GM18519 (cell line): Measurements from ENCODE around the gene ARID1B.

ENCODE experiments used
- ATAC-seq: cut with Tn5 transposase; IDR thresholded peaks from one replicate; pipeline ENCODE4 v1.9.1; 2021; ENCODE audit warnings: mild to moderate bottlenecking, moderate library complexity; ENCODE audit not compliant: unreplicated experiment, low FRiP score

Gene ARID1B

GRCh38 chr6:157012355-157012754 is 235.2 kb downstream of the ARID1B start:
- ATAC-seq, result no peak

DNA sequence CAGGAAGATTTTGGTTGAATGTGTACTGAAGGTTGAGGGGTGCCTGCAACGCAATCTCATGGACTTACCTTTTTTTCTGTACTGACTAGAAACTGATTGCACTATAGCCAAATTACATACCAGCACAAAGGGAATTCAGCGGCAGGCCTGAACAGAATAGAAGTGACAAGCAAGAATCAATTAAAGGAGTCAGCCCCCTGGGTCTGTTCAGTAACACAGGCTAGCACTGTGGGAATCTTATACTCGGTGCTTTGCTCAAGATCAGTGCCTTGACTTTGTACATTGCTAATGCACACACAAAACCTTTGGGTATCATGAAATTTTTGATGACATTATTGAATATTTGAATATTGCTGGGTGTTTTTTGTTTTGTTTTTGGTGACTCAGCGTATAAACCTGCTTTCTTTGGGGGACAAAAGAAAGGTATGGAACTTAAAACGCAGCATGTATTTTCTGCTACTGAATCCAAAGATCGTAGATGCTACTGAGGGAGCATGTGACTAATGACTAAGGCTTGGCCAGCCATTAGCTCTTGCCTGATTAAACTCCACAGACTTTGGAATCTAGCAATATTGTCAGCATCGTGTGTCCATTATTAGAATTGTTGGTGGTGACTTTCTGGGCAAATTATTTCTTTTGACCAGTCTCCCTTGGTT is 236.6 kb downstream of the ARID1B start:
- ATAC-seq, result no peak

DNA sequence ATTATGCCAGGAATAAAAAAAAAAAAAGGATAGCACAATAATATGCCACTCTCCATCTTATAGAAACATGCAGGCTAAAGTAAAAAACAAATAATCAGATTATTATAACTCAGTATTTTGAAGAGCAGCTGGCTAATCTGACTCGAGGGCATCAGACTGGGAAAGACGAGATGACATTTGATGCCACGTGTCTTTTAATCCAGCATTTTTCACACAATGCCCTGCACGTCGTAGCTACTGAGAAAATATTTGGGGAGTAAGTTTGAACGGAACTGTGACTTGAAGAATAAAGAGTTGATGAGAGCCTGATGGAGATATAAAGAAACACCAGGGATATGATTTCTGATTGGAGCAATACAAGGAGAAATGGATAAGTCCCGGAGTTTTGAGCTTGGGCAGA is 237.7 kb downstream of the ARID1B start:
- ATAC-seq, result no peak

DNA sequence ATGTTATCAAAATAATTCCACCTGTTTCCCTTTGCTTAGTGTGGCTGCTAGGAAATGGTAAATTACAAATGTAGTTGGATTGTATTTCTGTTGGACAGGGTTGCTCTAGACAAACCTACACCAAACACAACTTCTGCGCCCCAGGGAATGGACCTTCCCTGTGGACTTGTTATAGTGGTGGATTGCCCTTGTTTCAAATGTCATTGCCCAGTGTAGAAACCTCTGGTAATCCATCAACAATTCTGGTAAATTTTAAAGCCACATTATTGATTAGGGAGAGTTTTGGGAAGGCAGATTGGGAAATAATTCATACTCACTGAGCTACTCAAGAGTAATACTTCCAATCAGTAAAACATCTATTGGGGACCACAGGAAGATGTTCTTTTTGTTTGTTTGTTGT is 239.8 kb downstream of the ARID1B start:
- no peak for ATAC-seq

GRCh38 chr6:157017861-157018260 is 240.7 kb downstream of the ARID1B start:
- ATAC-seq, result no peak

- no peak for ATAC-seq
Observed at GRCh38 chr6:157019115-157019641, 242.0 kb downstream of the ARID1B start.

DNA sequence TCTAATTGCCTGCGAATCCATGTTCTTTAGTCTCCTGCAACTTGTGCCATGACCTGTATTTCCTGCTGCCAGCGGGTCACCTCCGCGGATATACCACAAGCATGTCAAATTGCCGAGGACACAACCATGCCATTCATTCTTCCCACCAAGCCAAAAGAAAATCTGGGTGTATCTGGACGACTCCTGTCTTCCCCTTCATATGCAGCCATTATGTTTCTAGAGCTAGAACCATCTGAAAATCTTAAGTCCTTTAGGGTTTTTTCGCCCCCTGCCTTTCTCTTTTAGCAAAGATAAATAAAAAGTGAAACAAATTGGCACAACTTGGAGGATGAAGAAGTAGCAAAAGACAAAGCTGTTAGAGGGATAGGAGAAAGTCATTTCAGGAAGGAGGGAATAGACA is 242.6 kb downstream of the ARID1B start:
- ATAC-seq, result no peak

DNA sequence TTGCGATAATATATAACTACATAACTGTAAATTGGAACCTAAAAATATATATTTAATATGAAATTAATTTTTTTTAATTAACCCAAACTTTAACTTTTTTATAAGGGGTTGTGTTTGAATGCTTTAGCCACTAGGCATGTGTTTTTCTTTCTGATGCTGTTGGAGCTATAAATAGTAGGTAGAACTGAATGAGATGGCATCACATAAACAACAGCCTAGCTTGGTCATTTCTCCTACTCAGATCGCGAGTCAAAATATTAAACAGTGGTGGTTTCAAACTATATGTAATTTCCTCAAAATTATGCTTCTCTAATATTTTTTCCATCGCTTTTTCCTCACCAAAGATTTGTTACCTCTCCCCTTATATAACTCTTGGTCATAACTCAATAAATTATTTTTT is 243.2 kb downstream of the ARID1B start:
- no peak for ATAC-seq

GRCh38 chr6:157020881-157021343 is 243.7 kb downstream of the ARID1B start:
- peak; percentile 8 for ATAC-seq

GRCh38 chr6:157021344-157021992 is 244.3 kb downstream of the ARID1B start:
- peak; percentile 60 for ATAC-seq

DNA sequence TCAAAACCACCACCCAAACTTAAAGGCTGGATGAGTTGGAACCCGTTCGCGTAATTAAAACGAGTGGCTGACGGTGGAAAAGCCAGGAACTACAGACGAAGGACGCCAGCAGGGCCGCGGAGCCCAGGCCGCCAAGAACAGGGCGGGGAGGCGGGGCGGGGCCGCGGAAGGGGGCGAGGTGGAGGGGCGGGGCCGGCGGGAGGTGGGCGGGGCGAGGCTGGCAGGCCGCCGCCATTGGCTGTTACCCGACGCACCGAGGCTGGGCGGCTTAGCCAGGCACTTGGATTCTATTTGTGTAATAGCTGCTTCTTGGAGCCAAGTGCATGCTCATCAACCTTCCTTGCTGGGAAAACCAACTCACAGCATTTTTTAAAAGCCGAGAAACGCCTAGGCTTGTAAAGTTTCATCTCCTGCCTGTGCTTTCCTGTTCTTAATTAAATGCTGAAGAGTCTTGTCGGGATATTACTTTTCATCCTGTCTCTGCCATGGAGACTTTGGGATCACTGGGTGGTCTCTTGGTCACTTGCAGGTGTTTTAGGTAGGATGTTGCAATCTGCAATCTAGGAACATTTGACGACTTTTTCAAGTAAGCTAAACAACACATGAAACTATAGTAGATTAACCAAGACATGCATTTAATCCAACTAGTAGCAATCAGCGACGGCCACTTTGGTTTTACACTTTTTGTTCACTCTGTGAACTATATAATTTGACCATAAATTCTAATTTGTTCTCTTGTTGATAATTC is 245.0 kb downstream of the ARID1B start:
- ATAC-seq, result peak; percentile 14

GRCh38 chr6:157023958-157024357 is 246.8 kb downstream of the ARID1B start:
- ATAC-seq, result no peak

- no peak for ATAC-seq
Observed at GRCh38 chr6:157024745-157025144, 247.6 kb downstream of the ARID1B start.

- ATAC-seq, result no peak
Observed at GRCh38 chr6:157025437-157025836, 248.3 kb downstream of the ARID1B start.

- peak; percentile 42 for ATAC-seq
Observed at GRCh38 chr6:157029980-157030690, 253.0 kb downstream of the ARID1B start.

DNA sequence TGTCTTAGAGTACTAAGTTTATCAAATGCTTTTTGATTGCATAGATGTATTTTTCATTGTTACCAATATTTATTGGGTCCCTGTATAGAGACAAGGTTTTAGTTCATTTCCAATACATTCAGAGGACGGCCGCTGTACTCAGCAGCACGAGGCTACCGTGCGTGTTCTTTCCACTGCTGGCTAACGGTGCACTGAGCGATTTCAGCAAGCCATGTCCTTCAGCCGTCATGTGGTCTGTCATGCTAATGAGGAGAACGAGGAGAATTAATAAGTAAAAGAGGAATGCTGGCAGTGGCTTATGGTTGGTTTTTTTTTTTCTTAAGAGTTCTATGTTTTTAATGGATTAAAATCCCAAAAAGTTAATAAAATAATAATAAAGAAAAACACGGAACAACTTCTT is 253.6 kb downstream of the ARID1B start:
- ATAC-seq, result no peak

DNA sequence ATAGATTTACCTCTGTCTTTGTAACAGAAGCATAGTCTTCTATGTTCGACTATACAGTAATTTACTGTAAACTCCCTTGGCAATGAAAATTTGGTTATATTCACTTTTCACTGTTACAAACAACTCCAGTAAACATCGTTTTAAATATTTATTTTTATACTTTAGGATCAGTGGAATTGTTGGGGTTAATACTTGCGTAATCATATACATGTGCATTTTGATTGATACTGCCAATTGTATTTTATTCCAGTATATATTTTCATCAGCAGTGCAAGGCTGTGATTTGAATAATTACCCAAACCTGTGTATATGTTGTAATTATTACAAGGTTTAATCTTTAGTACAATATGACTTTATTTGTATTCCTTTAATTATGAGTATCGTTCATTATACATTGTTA is 255.7 kb downstream of the ARID1B start:
- ATAC-seq, result no peak

DNA sequence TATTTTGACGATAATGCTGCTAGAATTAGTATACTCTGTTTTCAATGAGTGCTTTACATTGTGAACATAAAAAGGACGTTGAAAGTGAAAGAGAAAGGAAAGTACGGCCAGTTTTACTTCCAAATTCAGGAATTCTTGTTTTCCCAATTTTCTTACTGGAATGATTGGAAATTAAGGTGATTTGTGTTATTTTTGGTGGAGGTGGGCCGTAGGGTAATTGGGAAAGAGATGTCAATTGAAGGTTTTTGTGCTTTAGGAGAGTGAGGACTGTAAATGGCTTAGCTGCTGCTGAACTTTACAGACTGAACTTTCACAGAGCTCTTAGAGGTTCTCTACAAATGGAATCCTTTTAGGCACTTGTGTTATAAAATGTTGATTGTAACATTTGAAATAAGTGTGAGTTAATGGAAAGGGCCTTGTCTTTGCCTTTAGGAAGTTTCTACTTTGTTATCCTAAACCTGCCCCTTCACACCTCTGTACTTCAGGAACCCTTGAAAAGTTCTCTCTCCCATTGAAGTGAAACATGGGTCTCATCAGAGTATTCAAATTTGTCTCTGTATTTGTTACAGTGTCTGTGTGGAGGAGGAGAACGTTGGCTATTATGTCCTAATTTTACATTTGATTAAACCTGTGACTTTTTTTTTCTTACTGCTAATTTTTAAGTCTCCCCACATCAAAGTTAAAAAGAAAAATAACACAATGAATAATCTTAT is 256.4 kb downstream of the ARID1B start:
- no peak for ATAC-seq

- no peak for ATAC-seq
Observed at GRCh38 chr6:157034436-157035230, 257.5 kb downstream of the ARID1B start.
